GM19238 (cell line): ENCODE measurements around the gene CEBPG.

Experiments
- DNase-seq: peaks from one replicate; pipeline ENCODE4 v3.0.0; 2011; ENCODE audit warnings: low spot score; ENCODE audit not compliant: insufficient read length

CEBPG gene

DNA sequence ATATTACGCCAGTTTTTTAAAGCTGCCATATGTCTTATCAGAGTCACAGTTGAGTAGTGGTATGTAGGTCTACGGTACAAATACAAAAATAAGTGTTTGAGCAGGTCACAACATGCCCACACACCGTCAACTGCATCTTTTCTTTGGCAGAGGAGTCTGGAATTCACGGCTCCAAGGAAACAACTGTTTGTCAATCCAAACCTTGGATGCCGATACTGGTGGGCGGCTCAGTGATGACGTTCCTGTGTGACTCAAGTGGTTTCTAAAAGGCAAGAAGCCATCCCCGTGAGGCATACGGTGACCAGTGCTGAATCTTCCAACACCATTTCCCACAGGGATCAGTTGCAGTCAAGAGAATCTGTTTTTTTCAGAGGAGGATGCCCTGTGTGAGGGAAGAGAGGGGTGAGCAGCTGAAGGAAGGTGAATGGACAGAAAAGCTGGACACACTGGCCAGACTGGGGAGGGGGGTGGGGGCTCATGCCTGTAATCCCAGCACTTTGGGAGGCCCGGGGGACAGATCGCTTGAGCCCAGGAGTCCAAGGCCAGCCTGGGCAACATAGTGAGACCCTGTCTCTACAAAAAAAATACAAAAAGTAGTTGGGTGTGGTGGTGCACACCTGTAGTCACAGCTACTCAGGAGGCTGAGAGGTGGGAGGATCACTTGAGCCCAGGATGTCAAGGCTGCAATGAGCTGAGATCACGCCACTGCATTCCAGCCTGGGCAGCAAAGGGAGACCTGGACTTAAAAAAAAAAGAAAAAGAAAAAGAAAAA is 22.8 kb upstream of the CEBPG start:
- DNase-seq, result no peak

- no peak for DNase-seq
Observed at GRCh38 chr19:33355535-33355934, 18.0 kb upstream of the CEBPG start.

GRCh38 chr19:33357556-33357955 is 16.0 kb upstream of the CEBPG start:
- no peak for DNase-seq

DNA sequence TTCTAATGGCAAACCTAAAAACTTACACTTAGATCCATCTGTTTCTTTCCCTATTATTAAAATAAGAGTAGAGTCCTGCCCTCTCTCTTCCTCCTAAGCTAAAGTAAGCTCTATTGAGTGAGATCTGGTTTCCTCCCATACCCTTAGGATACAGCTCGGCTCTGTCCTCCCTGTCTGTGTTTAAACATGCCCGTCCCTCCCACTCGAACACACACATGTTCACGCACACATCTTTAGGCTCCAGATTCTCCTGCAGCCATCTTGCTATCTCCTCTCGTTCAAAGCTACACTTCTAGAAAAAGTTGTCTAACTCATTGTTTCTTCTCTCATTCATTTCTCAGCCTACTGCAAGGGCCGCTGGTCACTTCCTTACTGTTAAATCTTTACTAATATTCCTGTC is 15.1 kb upstream of the CEBPG start:
- DNase-seq, result no peak

- DNase-seq, result no peak
Observed at GRCh38 chr19:33359581-33359980, 13.9 kb upstream of the CEBPG start.

DNA sequence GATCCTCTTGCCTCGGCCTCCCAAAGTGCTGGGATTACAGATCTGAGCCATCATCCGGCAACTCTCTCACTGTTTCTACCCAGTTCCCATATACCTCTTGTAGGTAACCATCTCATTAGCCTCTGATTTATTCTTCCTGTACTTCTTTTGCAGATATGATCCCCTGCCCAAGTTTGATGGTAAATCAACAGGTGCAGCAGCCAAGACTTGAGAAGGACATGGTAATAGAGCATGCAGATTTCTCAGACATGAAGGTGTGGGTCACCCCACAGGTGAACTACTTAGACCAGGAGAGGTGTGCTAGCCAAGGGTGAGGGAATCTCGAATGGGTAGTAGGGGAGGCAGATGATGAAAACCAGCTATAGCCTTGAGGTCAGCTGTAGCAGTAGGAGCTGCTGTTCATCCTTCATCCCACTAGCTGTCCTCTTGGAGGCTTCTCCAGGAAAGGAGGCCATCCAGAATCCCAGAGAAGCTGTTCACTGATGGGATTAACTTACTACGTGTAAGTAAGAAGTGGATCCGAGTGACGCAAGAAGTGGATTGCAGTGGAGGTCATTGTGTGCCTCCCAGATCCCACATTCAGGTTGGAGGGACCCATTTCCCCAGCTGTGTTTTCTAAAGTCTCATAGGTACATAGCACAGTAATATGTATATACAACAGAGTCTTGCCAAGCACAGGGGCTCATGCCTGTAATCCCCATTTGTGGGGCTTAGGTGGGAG is 10.8 kb upstream of the CEBPG start:
- DNase-seq, result no peak

DNA sequence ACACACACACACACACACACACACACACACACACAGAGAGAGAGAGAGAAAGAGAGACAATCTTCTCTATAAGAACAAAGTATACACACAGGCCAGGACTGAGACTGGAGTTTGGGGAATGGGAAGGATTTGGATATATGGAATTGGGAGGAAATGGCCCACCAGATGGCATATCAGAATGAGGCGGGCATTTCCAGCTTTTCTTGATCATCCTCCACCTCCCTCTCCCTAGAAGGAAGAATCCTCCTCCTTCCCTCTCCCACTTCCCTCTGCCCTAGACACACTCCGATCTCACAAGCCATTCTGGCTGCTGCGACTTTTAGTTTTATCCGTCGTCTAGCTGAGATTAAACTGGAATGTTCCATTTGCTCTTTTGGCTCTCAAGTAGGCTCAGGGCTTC is 10.0 kb upstream of the CEBPG start:
- DNase-seq, result no peak

DNA sequence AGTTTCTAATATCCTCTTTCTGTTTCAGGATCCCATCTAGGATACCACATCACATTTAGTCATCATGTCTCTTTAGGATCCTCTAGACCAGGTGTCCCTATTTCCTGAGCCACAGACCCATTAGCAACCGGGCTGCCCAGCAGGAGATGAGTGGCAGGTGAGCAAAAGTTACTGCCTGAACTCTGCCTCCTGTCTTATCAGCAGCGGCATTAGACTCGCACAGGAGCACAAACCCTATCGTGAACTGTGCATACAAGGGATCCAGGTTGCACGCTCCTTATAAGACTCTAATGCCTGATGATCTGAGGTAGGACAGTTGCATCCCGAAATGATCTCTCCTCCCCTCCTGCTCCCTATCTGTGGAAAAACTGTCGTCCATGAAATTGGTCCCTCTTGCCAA is 7.8 kb upstream of the CEBPG start:
- DNase-seq, result no peak

- DNase-seq, result no peak
Observed at GRCh38 chr19:33366127-33366526, 7.4 kb upstream of the CEBPG start.

DNA sequence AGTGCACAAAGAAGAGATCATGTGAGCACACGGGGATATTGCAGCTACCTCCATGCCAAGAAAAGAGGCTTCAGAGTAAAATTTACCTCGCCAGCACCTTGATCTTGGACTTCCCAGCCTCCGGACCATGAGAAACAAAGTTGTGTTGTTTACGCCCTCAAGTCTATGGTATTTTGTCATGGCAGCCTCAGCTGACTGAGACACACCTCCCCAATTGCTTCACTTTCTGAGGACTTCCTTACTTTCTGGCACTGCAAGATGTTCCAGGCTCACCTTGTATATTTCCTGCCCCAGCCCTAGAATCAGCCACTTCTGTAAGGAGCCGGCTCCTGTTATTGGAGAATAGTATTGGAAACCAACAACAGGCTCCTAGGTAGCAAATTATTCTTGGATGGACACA is 6.6 kb upstream of the CEBPG start:
- no peak for DNase-seq

DNA sequence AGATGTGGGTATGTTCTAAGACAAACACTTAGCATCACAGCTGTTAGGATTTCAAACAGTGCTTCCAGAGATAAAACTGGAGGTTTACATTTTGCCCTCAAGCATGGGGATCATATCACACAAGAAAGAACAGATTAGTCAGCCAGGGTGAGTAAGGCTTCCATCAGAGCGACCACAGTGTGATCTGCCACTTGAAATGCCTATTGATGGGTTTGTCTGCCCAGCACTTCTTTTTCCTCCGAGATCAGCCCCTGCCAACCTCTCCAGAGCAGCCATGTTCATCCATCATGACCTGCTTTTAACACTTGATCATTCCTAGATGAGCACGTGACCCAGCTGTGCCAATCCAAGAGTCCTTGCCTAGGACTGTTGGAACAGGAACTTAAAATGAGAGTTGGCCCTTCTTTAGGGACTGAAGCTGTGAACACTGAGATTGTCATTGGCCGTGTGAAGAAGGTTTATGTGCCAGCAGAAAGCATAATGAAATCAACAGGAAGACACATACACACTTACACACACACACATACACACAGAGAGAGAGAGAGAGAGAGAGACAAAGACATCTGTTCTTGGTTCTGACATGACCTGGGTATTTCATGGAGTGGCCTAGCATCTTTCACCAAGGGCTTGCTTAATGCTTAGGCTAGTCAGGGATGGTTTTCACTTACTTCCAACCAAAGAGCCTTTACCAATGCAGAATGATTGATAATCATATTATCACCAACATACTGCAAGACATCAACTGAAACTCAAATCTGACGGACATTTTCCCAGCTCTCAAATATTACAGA is 5.2 kb upstream of the CEBPG start:
- no peak for DNase-seq

DNA sequence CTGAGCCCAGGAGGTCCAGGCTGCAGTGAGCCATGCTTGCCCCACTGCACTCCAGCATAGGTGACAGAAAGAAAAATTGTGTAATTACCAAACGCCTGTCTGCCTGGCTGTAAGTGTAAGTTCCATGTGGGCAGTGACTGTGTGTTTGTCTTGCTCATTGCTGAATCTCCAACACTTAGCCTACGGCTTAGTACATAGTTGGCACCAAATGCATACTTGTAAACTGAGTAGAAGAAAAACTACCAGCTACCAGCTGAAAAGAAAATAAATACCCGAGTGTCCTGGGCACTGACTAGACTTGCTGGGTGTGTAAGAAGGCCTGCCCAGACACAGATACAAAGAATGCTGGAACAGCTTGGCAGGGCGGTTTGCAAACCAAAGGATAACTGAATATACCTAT is 2.7 kb upstream of the CEBPG start:
- DNase-seq, result no peak

- DNase-seq, result no peak
Observed at GRCh38 chr19:33374236-33374714, 766 bp downstream of the CEBPG start.

DNA sequence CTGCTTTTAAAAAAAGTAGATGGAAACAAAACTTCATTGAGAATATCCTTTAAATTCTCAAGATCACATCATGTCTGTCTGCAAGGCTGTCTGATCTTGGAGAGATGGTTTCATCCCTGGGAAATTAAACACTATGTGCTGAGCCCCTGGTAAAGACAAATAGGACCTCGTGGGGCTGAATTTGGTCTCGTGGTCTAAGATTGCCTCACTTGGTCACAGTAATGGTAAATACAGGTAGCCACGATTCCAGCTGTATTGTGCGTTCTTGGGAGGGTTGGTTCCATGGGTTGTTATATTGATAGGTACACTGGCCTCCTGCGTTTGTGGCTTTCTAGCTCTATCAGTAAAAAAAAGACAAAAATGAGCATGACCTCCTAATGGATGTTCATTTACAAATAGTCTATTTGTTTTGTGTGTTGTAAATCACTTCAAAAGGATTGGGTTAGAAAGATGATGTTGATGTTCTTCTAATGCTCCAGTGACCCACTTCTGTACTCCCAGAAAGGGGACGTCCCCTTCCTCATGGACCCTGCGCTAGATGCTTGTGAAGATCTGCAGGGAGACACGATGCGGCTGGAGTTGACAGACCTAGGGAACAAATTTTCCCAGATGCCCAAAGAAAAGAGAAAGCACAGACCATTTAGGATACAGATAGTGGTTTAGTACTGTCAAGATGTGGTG is 1.8 kb downstream of the CEBPG start:
- no peak for DNase-seq

DNA sequence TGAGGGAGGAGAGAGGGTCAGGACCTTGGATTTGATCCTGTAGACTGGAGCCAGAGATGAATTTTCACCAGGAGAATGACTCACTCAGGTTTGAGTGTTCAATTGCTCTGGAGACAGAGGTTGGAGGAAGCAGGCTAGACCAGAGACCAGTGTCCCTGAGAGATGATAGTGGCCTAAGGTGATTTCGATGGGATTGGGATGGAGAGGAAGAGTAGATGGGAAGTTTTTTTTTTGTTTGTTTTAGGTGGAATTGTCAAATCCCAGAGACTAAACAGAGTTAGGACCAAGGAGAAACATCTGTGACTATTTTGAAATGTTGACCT is 2.3 kb downstream of the CEBPG start:
- no peak for DNase-seq

DNA sequence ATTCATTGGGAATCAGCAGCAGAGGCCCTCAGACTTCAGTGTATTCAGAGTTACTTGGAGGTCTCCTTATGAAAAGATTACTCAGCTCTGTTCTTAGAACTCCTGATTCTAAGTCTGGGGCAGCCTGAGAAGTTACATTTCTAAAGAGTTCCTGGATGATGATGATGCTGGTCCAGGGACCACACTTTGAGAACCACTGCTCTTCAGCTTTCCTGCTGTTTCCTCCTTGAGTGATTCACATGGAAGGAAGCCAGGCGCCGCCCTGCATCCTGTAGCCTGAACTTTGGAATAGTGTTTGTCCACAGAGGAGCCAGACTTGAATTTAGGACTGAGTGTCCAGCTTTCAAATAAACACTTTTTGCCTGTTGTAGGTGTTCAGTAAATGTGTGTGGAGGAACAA is 2.9 kb downstream of the CEBPG start:
- no peak for DNase-seq

GRCh38 chr19:33376941-33377557 is 3.5 kb downstream of the CEBPG start:
- DNase-seq, result no peak

GRCh38 chr19:33377586-33378475 is 4.3 kb downstream of the CEBPG start:
- no peak for DNase-seq

GRCh38 chr19:33379151-33379829 is 5.8 kb downstream of the CEBPG start:
- no peak for DNase-seq

- DNase-seq, result no peak
Observed at GRCh38 chr19:33381101-33381500, 7.6 kb downstream of the CEBPG start.
